Choroid plexus epithelial cell (primary cell): ENCODE results near the gene HIGD1C.

Experiments used
- DNase-seq: peaks from one replicate; pipeline ENCODE4 v3.0.0-alpha.2; 2010; ENCODE audit warnings: low read depth
- H3K4me3 ChIP-seq: 2 replicates; pipeline ENCODE4 v1.5.1; 2011; ENCODE audit warnings: low read depth, mild to moderate bottlenecking, control low read depth, low read length, moderate library complexity
- CTCF ChIP-seq: conservative IDR thresholded peaks from 2 replicates; pipeline ENCODE4 v1.5.1; 2011; ENCODE audit warnings: low read depth, mild to moderate bottlenecking, control low read depth, inconsistent platforms, low read length, moderate library complexity

The HIGD1C gene

GRCh38 chr12:50964432-50964831 is 12.1 kb downstream of the HIGD1C start:
- DNase-seq: no peak
- TF ChIP-seq CTCF: no peak
- no peak overlapping the region for H3K4me3 ChIP-seq

DNA sequence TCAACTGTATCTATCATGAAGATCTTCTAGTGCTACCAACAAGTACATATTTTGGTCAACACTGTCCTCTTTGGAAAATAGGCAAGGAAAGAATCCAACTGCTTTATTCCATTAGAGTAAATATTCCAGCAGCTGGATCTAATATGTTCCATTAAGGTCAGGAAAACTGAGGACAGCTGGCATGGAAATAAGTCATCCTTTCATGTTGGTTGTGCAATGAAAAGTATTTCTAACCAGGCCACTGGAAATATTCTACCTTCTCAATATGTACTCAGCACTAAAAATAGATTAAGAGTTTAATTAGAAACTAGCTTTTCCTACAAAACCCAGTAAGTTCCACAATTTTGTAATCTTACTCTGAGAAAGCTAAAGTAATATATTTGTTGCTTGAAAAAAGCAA is 19.6 kb downstream of the HIGD1C start:
- TF ChIP-seq CTCF: no peak
- no peak overlapping the region for H3K4me3 ChIP-seq
- peak; percentile 26 for DNase-seq

DNA sequence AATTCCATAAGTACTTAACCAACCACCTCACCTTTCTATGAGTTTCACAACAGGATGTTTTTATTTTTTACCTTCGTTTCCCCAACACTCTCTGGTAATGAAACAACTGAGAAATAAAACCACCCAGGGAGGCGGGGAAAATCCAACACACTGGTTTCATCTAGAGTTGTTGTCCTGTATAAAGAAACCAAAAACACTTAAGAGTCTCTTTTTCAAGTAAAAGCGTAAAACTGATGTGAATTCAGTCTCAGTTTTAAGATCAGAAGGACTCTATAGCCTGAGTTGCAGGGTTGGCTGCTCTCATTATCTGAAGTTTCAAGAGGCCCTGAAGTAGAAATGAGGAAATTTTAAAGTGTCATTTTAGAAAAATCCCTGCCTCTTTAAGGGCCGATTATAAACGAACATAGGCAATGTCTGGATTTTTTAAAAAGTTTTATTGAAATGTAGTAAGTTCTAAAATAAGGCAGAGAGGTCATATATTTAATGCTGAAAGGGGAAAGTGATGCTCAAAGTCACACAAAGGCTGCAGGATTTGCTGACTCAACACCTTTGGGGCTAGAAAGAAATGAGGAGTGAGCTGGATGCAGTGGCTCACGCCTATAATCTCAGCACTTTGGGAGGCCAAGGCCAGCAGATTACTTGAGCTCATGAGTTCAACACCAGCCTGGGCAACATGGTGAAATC is 27.2 kb downstream of the HIGD1C start:
- no peak for TF ChIP-seq CTCF
- H3K4me3 ChIP-seq: no peak overlapping the region
- DNase-seq: no peak

DNA sequence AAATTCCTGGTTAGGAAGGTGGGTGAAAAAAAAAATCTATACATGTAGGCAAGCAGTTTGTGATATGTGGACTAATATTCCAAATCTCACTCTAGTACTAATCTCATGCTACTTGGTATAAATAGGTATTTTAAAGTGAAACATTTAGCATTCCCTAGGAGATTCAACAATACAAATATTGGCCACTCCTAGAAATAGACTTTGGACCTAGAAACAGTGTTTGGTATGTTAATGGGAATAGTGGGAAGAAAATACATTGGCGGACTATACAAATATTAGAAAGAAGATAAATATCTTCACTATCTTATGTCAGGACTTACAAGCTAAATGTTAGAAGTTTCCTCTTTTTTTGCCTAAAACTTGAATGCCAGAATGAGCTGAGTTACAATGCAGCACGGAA is 28.2 kb downstream of the HIGD1C start:
- TF ChIP-seq CTCF: no peak
- DNase-seq: no peak
- no peak overlapping the region for H3K4me3 ChIP-seq

DNA sequence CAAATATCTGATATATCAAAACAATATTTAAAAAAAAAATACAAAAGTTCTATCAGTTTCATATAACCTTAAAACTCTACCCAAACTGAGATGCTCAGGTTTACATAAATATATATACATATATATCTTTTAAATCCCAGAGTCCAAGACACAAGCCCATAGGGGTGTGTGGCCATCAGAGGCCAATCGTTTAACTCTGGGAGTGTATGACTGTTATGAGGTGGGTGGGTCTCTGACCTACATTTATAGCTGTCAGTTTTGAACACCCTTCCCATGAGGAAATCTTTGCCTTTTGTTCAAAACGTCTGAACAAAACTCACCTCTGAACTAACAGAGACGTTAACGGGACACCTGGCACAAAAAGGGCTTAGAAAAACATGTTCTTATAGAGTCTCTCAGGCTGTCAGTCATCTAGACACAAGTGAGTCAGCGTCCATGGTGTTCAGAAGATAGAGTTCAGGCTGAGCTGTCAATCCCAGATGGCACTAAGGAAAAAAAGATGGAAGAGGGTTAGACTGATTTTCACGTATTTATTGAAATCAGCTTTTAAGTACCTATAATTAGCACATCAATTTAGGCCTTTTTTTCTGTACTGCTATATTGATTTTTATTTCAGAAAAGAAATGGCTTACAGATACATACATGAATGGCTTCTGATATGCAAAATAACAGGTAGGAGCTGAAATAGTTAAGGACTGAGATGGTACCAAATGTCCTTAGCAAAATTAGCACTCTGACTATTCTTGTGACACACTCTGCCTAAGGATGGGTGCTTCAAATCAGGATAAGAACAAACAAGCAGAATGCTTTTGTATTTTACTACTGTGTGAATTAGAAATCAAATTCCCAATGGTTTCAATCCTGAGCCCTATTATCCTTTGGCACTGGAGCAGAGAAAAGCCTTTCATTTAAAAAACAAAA is 29.2 kb downstream of the HIGD1C start:
- no peak for TF ChIP-seq CTCF

DNA sequence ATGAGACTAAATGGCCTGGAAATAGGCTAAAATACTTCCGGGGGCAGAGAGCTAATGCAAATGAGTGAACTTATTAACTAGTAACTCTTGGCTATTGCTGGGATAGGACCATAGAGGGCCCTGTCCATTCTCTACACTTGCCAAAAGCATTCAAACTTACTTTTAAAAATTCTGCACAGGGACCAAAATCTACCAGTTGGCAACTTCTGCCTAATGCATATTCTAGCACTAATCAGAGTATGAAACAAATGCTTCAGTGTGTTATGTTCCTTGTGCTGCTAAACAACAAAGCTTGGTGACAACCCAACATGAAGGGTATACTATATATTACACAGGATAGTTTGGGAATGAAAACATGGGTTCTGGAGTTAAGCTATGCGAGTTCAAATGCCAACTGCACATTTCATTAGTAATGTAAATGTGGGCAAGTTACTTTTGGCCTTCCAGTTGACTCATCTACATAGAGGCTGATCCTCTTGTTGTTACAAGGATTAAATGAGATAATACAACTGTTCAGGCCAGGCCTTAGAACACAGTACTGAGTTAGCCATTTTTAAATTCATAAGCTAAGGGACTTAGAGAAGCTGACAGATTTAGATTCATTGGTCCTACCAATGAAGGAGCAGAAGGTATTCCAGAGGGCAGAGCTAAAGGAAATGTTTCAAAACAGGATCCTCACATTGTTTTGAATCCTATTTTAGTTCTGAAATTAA is 32.4 kb downstream of the HIGD1C start:
- no peak for TF ChIP-seq CTCF
- DNase-seq: peak; percentile 28
- no peak overlapping the region for H3K4me3 ChIP-seq

More for the DNA sequence above, 29.2 kb downstream of the HIGD1C start:
- no peak overlapping the region for H3K4me3 ChIP-seq
- no peak for DNase-seq
